HEK293 (cell line): ENCODE results near the gene RAC3.

ENCODE experiments used
- KLF8 ChIP-seq: fragments of 450-650 bp; formaldehyde crosslinking; IDR thresholded peaks from 2 replicates; pipeline ENCODE4 v1.5.1; 2016; ENCODE audit warnings: missing biosample characterization, missing genetic modification characterization
- MEIS1 ChIP-seq: sonication (generic); formaldehyde crosslinking; IDR thresholded peaks from 2 replicates; pipeline ENCODE4 v1.8.1; 2022; ENCODE audit warnings: missing genetic modification reagents, mild to moderate bottlenecking, borderline replicate concordance
- OVOL3 ChIP-seq: fragments of 450-650 bp; formaldehyde crosslinking; IDR thresholded peaks from 2 replicates; pipeline ENCODE4 v1.5.1; 2016; ENCODE audit warnings: missing biosample characterization, missing genetic modification characterization
- PATZ1 ChIP-seq: fragments of 450-650 bp; formaldehyde crosslinking; IDR thresholded peaks from 2 replicates; pipeline ENCODE4 v1.5.1; 2016; ENCODE audit warnings: missing biosample characterization, missing genetic modification characterization
- SETDB1 ChIP-seq: IDR thresholded peaks from one replicate; pipeline ENCODE4 v1.6.1; 2017; ENCODE audit warnings: mild to moderate bottlenecking, low read length, moderate library complexity, mixed read lengths; ENCODE audit not compliant: insufficient read length
- SP2 ChIP-seq: fragments of 450-650 bp; formaldehyde crosslinking; IDR thresholded peaks from 2 replicates; pipeline ENCODE4 v1.5.1; 2016; ENCODE audit warnings: missing biosample characterization, missing genetic modification characterization
- ZBTB7A ChIP-seq: fragments of 450-650 bp; formaldehyde crosslinking; IDR thresholded peaks from 2 replicates; pipeline ENCODE4 v1.5.1; 2016; ENCODE audit warnings: low read depth, missing biosample characterization, missing genetic modification characterization
- ZBTB8A ChIP-seq: fragments of 450-650 bp; formaldehyde crosslinking; IDR thresholded peaks from 2 replicates; pipeline ENCODE4 v1.5.1; 2016; ENCODE audit warnings: missing biosample characterization, missing genetic modification characterization
- ZNF239 ChIP-seq: fragments of 450-650 bp; formaldehyde crosslinking; IDR thresholded peaks from 2 replicates; pipeline ENCODE4 v1.5.1; 2016; ENCODE audit warnings: missing biosample characterization, missing genetic modification characterization
- ZNF670 ChIP-seq: fragments of 450-650 bp; formaldehyde crosslinking; IDR thresholded peaks from 2 replicates; pipeline ENCODE4 v1.5.1; 2016; ENCODE audit warnings: missing biosample characterization, missing genetic modification characterization, low read depth
- TF ChIP-seq, protein P1 (sequence below): fragments of 450-650 bp; formaldehyde crosslinking; IDR thresholded peaks from 2 replicates; pipeline ENCODE4 v1.5.1; 2016; ENCODE audit warnings: missing biosample characterization, missing genetic modification characterization
- TF ChIP-seq, protein P2 (sequence below): IDR thresholded peaks from 2 replicates; pipeline ENCODE4 v1.6.1; 2011; ENCODE audit warnings: mild to moderate bottlenecking, low read depth, low read length, borderline replicate concordance

DNA sequence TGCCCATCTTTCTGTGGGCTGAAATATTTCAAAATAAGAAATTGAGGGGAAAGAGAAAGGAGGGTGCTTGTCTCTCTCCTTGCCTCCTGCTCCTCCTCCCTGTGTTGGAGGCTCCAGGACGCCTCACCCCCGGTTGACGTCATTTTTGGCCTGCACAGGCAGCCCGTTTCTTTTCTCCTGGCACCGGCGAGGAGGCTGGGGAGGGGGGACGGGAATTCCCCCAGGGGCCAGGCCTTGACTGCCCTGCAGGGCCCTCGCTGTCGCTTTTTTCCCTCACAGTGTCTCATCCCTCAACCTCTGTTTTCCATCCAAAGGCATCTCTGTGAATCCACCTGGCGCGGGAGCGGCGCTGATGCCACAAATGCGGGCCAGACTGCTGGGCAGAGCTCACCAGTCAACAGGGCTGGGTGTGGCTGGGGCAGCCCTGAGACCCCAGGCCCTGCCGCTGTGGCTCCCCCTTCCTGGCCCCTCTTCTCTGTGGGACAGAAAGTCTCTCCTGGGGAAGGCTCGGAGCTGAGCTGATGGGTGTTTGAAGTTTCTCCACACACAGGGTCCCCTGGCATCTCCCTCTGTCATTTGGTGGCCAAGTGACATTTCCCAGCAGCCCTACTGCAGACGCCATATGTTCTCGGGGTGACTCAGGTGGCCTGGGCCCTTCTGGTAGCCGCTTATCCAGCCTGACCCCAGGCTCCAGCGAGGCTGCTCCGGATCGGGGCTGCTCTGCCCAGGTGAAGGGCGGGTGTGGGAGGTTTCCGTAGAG, 24.8 kb upstream of the RAC3 start:
- TF ChIP-seq, protein P1, sequence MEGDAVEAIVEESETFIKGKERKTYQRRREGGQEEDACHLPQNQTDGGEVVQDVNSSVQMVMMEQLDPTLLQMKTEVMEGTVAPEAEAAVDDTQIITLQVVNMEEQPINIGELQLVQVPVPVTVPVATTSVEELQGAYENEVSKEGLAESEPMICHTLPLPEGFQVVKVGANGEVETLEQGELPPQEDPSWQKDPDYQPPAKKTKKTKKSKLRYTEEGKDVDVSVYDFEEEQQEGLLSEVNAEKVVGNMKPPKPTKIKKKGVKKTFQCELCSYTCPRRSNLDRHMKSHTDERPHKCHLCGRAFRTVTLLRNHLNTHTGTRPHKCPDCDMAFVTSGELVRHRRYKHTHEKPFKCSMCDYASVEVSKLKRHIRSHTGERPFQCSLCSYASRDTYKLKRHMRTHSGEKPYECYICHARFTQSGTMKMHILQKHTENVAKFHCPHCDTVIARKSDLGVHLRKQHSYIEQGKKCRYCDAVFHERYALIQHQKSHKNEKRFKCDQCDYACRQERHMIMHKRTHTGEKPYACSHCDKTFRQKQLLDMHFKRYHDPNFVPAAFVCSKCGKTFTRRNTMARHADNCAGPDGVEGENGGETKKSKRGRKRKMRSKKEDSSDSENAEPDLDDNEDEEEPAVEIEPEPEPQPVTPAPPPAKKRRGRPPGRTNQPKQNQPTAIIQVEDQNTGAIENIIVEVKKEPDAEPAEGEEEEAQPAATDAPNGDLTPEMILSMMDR (tag by site-specific recombination): no peak
- TF ChIP-seq OVOL3 (tag by site-specific recombination) (no peak), SP2 (no peak), ZNF239 (tag by site-specific recombination) (no peak), ZBTB8A (tag by site-specific recombination) (no peak), PATZ1 (no peak), SETDB1 (no peak), ZBTB7A (no peak), ZNF670 (tag by site-specific recombination) (no peak), KLF8 (no peak), MEIS1 (no peak)
- TF ChIP-seq, protein P2, sequence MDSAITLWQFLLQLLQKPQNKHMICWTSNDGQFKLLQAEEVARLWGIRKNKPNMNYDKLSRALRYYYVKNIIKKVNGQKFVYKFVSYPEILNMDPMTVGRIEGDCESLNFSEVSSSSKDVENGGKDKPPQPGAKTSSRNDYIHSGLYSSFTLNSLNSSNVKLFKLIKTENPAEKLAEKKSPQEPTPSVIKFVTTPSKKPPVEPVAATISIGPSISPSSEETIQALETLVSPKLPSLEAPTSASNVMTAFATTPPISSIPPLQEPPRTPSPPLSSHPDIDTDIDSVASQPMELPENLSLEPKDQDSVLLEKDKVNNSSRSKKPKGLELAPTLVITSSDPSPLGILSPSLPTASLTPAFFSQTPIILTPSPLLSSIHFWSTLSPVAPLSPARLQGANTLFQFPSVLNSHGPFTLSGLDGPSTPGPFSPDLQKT: no peak
